Heart left ventricle (tissue), 13 donors: Measurements from ENCODE around the gene SH3BP4.

Experiments used
- CTCF ChIP-seq, 12 donors: fragments of 200-600 bp; sonication (generic) in 4 of 12; IDR thresholded peaks; one replicate each; pipeline versions ENCODE4 v1.5.0 to v1.8.0; 2018 to 2022; ENCODE audit warnings: antibody characterized with exemption in 12 of 12, mild to moderate bottlenecking in 5 of 12
- POLR2A ChIP-seq, 2 donors: fragments of 450-650 bp; IDR thresholded peaks; one replicate each; pipeline ENCODE4 v1.6.1; 2017; ENCODE audit warnings: antibody characterized with exemption in 2 of 2, mild to moderate bottlenecking in 2 of 2, moderate library complexity in 2 of 2
- donor health status: ischemic (EF 13 %, LVEDD 7.1; RV severe dilation, severe dysfunction).
- donor health status: DM: no; HTN: yes; CAD: no.
- donor health status: DM: no; HTN: no; CAD: no.
- donor health status: ischemic (EF 25% LVEDD 6.9; RV normal size, moderate dysfunction).
- donor health status: ischemic (EF 25% LVEDD 5.7; RV mildly dilated, moderate dysfunction).
- donor health status: ischemic (EF 35%, LVEDD 5.7; RV mildly dilated, moderate dysfunction).
- donor health status: nonischemic (EF 11% LVEDD 7.7; RV severe dilation, severe dysfunction).
- donor health status: DM: yes; HTN: yes; CAD: no.
- donor health status: PGD.
- donor health status: ischemic (EF 29% LVEDD 5.4; RV normal size, mild dysfunction).
- donor health status: nonischemic (EF 23%, LVEDD 6.1; RV moderate dilation, normal function).

GRCh38 chr2:235092433-235093223, 140.8 kb downstream of the SH3BP4 start:
- TF ChIP-seq CTCF (IDR thresholded peaks at IDR 0.05) (no peak), POLR2A (IDR thresholded peaks at IDR 0.05) (no peak)
